Measurements from ENCODE around the gene PTBP1.
A peak's percentile ranks its signal among the peaks of the same experiment; 100 is the strongest.
"Not testable (repeated sequence)": the region's sequence is repeated elsewhere in the genome, so short reads cannot be mapped to it uniquely, and the experiment has no call there.

PTBP1 gene

DNA sequence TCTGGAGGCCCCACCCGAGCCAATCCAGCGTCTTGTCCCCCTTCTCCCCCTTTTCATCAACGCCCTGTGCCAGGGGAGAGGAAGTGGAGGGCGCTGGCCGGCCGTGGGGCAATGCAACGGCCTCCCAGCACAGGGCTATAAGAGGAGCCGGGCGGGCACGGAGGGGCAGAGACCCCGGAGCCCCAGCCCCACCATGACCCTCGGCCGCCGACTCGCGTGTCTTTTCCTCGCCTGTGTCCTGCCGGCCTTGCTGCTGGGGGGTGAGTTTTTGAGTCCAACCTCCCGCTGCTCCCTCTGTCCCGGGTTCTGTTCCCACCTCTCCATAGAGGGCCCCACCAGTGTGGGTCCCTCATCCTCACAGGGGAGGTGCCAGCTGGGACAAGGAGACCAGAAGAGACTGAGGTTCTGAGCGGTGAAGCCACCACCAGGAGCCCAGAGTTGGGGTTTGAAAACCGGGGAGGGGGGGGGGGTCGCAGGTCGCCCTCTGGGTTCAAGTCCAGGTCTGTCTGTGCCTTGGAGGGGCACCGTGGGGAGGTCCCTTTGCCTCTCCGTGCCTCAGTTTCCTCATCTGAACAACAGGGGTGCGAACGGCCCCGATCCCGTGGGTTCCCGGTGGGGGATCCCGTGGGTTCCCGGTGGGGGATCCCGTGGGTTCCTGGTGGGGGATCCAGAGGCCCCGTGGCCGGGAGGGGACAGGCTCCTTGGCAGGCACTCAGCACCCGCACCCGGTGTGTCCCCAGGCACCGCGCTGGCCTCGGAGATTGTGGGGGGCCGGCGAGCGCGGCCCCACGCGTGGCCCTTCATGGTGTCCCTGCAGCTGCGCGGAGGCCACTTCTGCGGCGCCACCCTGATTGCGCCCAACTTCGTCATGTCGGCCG, 55.1 kb downstream of the PTBP1 start, which contains the start of gene ELANE:
ELANE (plus strand) TSS at position 168 of the 878 bp plus-strand sequence; CDS start at position 194, 26 bp downstream.
- no peak within 1 kb of the TSS for H3K27ac ChIP-seq (ENCODE audit: low read depth, low read length)
- no peaks in the 10 kb centered on the region for H3K9me3 ChIP-seq (ENCODE audit: control insufficient read depth, insufficient read depth, low read depth, low read length)
- H3K4me3 ChIP-seq (ENCODE audit: low read depth, low read length) = no peak within 1 kb of the TSS
- H3K36me3 ChIP-seq (ENCODE audit: control insufficient read depth, insufficient read depth, low read length) = no peaks in the 10 kb centered on the region
- peaks cover 4% of the 10 kb centered on the region; the same call in 1 of the 2 replicates for H3K4me1 ChIP-seq (ENCODE audit: control insufficient read depth, insufficient read depth, low read length)
- H3K27me3 ChIP-seq (ENCODE audit: control insufficient read depth, insufficient read depth, low read length) = no peaks in the 10 kb centered on the region
- H3K9ac ChIP-seq (ENCODE audit: low read length) = no peak within 1 kb of the TSS

DNA sequence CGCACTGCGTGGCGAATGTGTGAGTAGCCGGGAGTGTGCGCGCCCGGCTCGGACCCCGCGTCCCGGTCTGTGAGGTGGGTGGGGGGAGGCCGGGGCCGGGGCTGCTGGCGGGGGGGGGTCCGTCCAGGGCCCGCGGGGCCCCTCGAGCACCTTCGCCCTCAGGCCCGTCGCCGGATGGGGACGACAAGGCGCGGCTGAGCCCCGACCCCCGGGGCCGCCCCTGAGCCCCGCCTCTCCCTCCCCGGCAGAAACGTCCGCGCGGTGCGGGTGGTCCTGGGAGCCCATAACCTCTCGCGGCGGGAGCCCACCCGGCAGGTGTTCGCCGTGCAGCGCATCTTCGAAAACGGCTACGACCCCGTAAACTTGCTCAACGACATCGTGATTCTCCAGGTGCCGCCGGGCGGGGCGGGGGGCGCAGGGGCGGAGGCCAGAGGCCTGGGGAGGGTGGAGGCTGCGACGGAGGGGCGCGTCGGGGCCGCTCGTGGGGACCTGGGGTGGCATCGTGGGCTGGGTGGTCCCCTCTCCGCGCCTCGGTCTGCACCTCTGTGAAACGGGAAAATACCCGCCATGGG, 55.8 kb downstream of the PTBP1 start:
- Histone ChIP-seq H3K9ac (ENCODE audit: low read length) (no peak overlapping the region), H3K36me3 (ENCODE audit: control insufficient read depth, insufficient read depth, low read length) (no peaks in the 10 kb centered on the region), H3K9me3 (ENCODE audit: control insufficient read depth, insufficient read depth, low read depth, low read length) (no peaks in the 10 kb centered on the region), H3K4me3 (ENCODE audit: low read depth, low read length) (no peak overlapping the region), H3K27me3 (ENCODE audit: control insufficient read depth, insufficient read depth, low read length) (no peaks in the 10 kb centered on the region), H3K4me1 (ENCODE audit: control insufficient read depth, insufficient read depth, low read length) (peaks cover 4% of the 10 kb centered on the region; the same call in 1 of the 2 replicates), H3K27ac (ENCODE audit: low read depth, low read length) (no peak overlapping the region)

DNA sequence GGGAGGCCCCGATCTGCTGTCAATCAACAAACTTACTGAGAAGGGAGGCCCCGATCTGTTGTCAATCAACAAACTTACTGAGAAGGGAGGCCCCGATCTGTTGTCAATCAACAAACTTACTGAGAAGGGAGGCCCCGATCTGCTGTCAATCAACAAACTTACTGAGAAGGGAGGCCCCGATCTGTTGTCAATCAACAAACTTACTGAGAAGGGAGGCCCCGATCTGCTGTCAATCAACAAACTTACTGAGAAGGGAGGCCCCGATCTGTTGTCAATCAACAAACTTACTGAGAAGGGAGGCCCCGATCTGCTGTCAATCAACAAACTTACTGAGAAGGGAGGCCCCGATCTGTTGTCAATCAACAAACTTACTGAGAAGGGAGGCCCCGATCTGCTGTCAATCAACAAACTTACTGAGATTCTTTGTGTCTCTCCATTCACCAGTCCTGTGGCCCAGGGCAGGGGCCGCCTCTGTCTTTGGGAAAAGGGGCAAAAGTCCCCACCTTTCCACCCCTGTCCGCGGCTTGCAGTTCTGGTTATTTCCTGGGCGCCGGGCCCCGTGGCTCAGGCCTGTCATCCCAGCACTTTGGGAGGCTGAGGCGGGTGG, 56.5 kb downstream of the PTBP1 start:
- not testable (repeated sequence) for H3K9ac ChIP-seq (ENCODE audit: low read length); H3K4me3 ChIP-seq (ENCODE audit: low read depth, low read length); H3K4me1 ChIP-seq (ENCODE audit: control insufficient read depth, insufficient read depth, low read length); H3K9me3 ChIP-seq (ENCODE audit: control insufficient read depth, insufficient read depth, low read depth, low read length); H3K27ac ChIP-seq (ENCODE audit: low read depth, low read length); H3K27me3 ChIP-seq (ENCODE audit: control insufficient read depth, insufficient read depth, low read length); H3K36me3 ChIP-seq (ENCODE audit: control insufficient read depth, insufficient read depth, low read length)

- H3K4me3 ChIP-seq (ENCODE audit: low read depth, low read length) = no peak overlapping the region
- H3K27ac ChIP-seq (ENCODE audit: low read depth, low read length) = no peak overlapping the region
- no peak overlapping the region for H3K9ac ChIP-seq (ENCODE audit: low read length)
- H3K9me3 ChIP-seq (ENCODE audit: control insufficient read depth, insufficient read depth, low read depth, low read length) = no peaks in the 10 kb centered on the region
- H3K4me1 ChIP-seq (ENCODE audit: control insufficient read depth, insufficient read depth, low read length) = peaks cover 4% of the 10 kb centered on the region; the same call in 1 of the 2 replicates
- H3K27me3 ChIP-seq (ENCODE audit: control insufficient read depth, insufficient read depth, low read length) = peaks cover 6% of the 10 kb centered on the region
- H3K36me3 ChIP-seq (ENCODE audit: control insufficient read depth, insufficient read depth, low read length) = no peaks in the 10 kb centered on the region
These were observed 57.3 kb downstream of the PTBP1 start for GRCh38 chr19:854549-854948.

DNA sequence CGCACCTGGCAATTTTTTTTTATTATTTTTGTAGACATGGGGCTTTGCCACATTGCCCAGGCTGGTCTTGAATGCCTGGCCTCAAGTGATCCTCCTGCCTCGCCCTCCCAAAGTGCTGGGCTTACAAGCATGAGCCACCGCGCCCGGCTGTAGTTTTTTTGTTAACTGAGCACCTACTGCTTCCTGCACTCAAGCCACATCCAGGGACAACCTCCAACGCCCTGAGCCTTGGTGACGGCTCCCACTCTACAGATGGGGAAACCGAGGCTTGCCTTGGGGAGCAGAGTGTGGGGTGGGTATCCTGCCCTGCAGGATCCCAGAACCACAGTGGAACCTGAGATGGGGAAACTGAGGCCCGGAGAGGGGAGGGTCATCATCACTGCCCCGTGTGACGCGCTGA, 57.9 kb downstream of the PTBP1 start:
- no peak overlapping the region for H3K4me3 ChIP-seq (ENCODE audit: low read depth, low read length)
- H3K4me1 ChIP-seq (ENCODE audit: control insufficient read depth, insufficient read depth, low read length) = peaks cover 4% of the 10 kb centered on the region; the same call in 1 of the 2 replicates
- peaks cover 12% of the 10 kb centered on the region for H3K27me3 ChIP-seq (ENCODE audit: control insufficient read depth, insufficient read depth, low read length)
- no peaks in the 10 kb centered on the region for H3K9me3 ChIP-seq (ENCODE audit: control insufficient read depth, insufficient read depth, low read depth, low read length)
- no peak overlapping the region for H3K27ac ChIP-seq (ENCODE audit: low read depth, low read length)
- H3K36me3 ChIP-seq (ENCODE audit: control insufficient read depth, insufficient read depth, low read length) = no peaks in the 10 kb centered on the region
- no peak overlapping the region for H3K9ac ChIP-seq (ENCODE audit: low read length)

- H3K36me3 ChIP-seq (ENCODE audit: control insufficient read depth, insufficient read depth, low read length) = no peaks in the 10 kb centered on the region
- no peak overlapping the region for H3K9ac ChIP-seq (ENCODE audit: low read length)
- no peaks in the 10 kb centered on the region for H3K9me3 ChIP-seq (ENCODE audit: control insufficient read depth, insufficient read depth, low read depth, low read length)
- H3K4me1 ChIP-seq (ENCODE audit: control insufficient read depth, insufficient read depth, low read length) = peaks cover 3% of the 10 kb centered on the region; the same call in 1 of the 2 replicates
- H3K27me3 ChIP-seq (ENCODE audit: control insufficient read depth, insufficient read depth, low read length) = peaks cover 17% of the 10 kb centered on the region
- H3K4me3 ChIP-seq (ENCODE audit: low read depth, low read length) = no peak overlapping the region
- no peak overlapping the region for H3K27ac ChIP-seq (ENCODE audit: low read depth, low read length)
These were observed 58.4 kb downstream of the PTBP1 start for GRCh38 chr19:855566-856120.

DNA sequence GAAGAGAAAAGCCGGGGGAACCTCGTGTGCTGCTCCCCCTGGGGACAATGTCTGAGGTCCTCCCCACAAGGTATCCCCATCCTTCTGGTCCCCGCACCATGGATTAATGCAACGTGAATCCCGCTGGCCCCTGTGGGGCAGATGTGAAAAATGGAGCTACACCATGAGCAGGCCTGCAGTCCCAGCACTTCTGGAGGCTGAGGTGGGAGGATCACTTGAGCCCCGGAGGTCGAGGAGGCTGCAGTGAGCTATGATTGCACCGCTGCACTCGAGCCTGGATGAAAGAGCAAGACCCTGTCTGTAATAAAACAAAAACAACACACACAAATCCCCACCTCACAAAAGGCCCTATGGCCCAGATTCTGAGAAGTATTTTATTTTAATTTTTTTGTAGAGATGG, 61.0 kb downstream of the PTBP1 start:
- Histone ChIP-seq H3K27ac (ENCODE audit: low read depth, low read length) (no peak overlapping the region), H3K27me3 (ENCODE audit: control insufficient read depth, insufficient read depth, low read length) (peaks cover 27% of the 10 kb centered on the region), H3K9ac (ENCODE audit: low read length) (no peak overlapping the region), H3K9me3 (ENCODE audit: control insufficient read depth, insufficient read depth, low read depth, low read length) (no peaks in the 10 kb centered on the region), H3K4me3 (ENCODE audit: low read depth, low read length) (no peak overlapping the region), H3K36me3 (ENCODE audit: control insufficient read depth, insufficient read depth, low read length) (no peaks in the 10 kb centered on the region), H3K4me1 (ENCODE audit: control insufficient read depth, insufficient read depth, low read length) (peaks cover 3% of the 10 kb centered on the region; the same call in 1 of the 2 replicates)

DNA sequence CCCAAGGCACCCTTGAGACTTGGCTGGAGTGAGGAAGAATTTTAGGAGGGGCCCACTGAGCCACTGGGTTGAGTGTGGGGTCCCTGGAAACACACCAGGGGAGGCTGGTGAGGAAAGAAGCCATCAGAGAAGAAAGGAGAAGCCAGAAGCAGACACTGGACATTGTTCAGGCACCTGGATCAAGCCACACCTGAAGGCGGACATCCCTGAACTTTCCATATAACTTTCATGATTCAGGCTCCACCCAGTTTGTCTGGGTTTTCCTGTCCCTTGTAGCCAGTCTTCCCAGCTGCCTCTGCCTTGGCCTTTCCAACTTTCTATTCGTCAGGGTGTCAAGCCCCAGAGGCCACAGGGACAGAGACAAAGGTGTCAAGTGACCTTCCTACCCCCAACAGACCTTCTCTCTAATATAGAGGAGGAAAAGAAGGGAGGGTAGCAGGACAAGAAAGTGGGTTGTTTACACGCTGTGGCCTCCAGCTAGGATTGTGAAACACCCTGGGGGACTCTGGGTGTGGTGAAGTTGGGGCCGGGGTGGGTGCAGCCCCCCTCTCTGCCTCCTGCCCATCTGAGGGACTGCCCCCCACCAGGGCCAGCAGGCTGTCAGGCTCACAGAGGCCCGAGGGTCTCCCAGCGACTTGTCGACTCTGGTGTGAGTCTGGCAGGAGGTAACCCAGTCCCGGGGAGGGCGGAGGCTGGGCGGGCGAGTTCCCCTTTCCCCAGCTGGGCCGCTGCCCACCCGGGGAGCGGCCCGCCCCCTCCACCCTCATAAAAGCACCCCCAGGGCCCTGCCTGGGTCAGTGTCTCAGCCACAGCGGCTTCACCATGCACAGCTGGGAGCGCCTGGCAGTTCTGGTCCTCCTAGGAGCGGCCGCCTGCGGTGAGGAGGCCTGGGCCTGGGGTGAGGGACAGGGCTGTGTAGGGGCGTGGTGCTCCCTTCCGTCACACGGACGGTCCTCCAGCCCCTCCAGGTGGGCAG, 61.9 kb downstream of the PTBP1 start, which contains the start of gene CFD:
CFD (plus strand) TSS at position 797 of the 976 bp plus-strand sequence; CDS start at position 823, 26 bp downstream.
- Histone ChIP-seq H3K27me3 (ENCODE audit: control insufficient read depth, insufficient read depth, low read length) (peaks cover 27% of the 10 kb centered on the region), H3K4me1 (ENCODE audit: control insufficient read depth, insufficient read depth, low read length) (peaks cover 3% of the 10 kb centered on the region; the same call in 1 of the 2 replicates), H3K27ac (ENCODE audit: low read depth, low read length) (no peak within 1 kb of the TSS), H3K4me3 (ENCODE audit: low read depth, low read length) (peak within 1 kb of the TSS; percentile 65), H3K36me3 (ENCODE audit: control insufficient read depth, insufficient read depth, low read length) (no peaks in the 10 kb centered on the region), H3K9me3 (ENCODE audit: control insufficient read depth, insufficient read depth, low read depth, low read length) (no peaks in the 10 kb centered on the region), H3K9ac (ENCODE audit: low read length) (peak within 1 kb of the TSS; percentile 62)

- no peaks in the 10 kb centered on the region for H3K9me3 ChIP-seq (ENCODE audit: control insufficient read depth, insufficient read depth, low read depth, low read length)
- H3K36me3 ChIP-seq (ENCODE audit: control insufficient read depth, insufficient read depth, low read length) = no peaks in the 10 kb centered on the region
- H3K9ac ChIP-seq (ENCODE audit: low read length) = no peak overlapping the region
- peaks cover 27% of the 10 kb centered on the region for H3K27me3 ChIP-seq (ENCODE audit: control insufficient read depth, insufficient read depth, low read length)
- no peak overlapping the region for H3K27ac ChIP-seq (ENCODE audit: low read depth, low read length)
- H3K4me3 ChIP-seq (ENCODE audit: low read depth, low read length) = peak overlapping the region; percentile 47
- H3K4me1 ChIP-seq (ENCODE audit: control insufficient read depth, insufficient read depth, low read length) = peaks cover 3% of the 10 kb centered on the region; the same call in 1 of the 2 replicates
These were observed 64.0 kb downstream of the PTBP1 start for GRCh38 chr19:861141-861755.
